ENCODE data around the gene MYOF. TPM values are rescaled to one million over a fixed set of nuclear protein-coding genes. Genes with fewer than 3 reads are reported as not detected.
"Not testable (repeated sequence)": the region's sequence is repeated elsewhere in the genome, so short reads cannot be mapped to it uniquely, and the experiment has no call there.

MYOF gene
- total RNA-seq, 1 donor from 2014 or later: 90.4 TPM

DNA sequence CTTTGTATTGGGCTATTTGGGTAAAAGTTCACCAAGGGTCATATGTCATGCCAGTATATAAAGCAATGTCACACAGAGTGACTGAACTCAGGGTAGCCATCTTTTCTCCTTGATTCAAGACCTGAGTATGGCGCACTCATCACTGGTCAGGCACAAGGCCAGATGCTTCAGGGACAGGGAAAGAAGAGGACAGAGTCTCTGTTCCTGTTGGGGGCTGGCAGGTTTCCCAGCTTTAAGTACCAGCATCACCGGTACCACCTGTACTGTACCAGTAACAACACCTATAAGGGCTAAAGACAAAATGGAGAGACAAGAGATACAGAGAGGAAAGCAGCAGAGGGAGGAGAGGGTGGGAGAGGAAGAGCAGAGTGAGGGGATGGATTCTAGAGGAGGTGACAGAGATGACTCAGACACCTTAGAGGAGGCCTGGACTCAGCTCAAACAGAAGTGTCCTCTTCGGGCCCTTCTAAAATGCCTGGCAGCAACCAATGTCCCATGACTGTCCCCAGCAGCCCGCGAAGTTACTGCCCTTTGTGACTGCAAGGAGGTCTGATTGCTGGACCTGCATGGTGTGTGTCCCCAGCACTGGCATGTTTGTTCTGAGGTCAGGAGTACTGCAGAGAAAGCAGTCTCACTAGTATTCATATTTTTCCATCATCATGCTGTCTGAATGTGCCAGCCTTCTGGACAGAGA lies 191.3 kb downstream of the MYOF start:
- DNase-seq: no peak

DNA sequence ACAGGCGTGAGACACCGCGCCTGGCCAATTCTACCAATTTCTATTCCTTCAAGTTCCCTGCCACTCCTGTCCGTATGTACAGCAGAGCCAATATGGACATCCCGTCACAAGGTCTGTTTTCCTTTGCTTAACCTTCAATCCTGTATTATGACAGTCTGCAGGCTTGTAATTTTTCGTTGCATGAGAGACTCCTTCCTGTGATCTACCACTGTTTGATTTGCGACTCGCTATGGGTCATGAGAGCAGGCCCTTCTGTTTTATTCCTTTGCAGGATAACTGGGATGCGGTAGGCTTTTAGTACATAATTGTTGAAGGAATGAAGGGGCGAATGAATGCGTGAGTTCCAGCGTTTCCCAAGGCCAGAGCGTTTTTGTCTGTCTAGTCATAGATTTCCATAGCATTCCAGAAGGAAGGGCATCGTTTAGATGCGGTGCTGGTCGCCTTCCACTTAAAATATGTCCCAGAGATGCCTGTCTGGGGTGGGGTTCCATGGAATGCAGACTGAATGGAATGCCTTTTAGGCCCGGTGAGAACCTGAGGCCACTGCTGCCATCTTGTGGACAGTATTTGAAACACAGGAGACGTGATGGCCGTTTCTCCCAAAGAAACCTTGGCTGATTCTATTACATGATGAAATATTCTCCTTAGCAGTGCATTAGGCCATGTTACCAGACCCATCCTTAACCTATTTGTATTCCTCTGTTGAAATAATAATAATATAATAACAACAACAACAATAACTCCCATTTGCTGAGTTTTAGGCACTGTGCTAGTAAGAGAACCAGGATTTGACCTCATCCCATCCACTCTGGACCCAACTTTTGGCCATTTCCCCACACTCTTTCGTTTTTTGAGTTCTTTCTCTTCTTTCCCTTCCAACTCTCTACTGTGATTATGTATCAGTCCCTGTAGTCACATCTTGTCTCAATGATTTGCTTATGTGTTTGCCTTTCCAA lies 193.2 kb downstream of the MYOF start:
- peak; percentile 60 for DNase-seq

- DNase-seq: no peak
Measured at GRCh38 chr10:93287775-93288174, 194.4 kb downstream of the MYOF start.

DNA sequence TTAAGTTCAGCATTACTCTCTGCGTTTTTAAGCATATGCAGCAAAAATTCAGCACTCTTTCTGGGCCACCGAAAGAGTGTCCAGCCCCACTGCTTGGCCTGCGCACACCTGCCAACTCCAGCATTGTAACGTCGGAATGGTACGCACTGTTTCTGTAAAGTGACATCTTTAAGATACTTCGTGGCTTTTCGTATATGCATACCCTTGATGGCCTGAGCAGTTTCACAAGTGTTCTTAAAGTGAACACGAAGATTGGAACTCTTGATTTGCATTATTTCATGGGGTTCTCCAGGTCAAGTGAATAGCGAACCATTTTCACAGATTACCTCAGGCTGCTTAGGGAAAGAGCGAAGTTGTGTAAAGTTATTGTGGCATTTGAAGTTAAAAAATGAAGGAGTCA lies 197.9 kb downstream of the MYOF start:
- not testable (repeated sequence) for DNase-seq

DNA sequence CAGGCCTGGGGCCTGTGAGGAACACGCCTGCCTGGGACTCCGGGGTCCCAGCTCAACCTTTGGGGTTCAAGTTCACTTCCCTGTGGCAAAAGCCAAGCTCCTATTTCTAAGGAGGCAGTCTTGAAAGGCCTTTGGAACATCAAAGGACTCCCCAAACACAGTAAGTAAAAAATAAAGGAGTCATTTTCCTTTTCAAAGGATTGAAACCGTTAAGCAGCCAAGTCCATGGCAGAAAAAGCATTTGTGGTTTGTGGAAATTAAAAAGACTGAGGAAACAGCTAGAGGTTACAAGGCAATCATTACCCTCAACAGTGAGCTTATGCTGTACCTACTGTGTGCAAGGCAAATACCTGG lies 200.8 kb downstream of the MYOF start:
- no peak for DNase-seq

- DNase-seq: no peak
Measured at GRCh38 chr10:93280699-93281366, 201.3 kb downstream of the MYOF start.

DNA sequence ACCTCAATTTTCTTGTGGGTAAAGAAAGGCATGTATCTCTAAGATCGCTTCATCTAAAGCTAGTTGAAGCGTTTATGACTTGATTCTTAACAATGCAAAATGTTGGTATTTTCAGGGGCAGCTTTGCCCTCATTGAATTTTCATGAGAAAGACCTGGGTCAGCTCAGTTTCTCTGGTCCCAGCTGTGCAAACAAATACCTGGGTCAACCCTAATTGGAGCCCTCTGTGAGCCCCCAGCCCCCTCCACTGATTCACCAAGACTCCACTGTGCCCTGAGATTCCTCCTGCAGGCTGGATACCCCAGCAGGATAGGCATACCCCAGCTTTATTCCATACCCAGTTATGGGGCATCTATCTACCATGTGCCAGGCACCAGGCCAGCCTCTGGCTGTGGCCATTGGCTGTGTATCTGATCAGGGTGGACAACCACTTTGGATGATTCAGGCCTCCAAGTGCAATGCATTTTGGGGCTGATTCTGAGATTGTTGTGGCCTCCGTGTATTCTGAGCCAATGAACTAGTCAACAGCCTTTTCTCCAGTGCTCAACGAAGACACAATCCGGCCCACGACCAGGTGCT lies 201.9 kb downstream of the MYOF start:
- DNase-seq: no peak

DNA sequence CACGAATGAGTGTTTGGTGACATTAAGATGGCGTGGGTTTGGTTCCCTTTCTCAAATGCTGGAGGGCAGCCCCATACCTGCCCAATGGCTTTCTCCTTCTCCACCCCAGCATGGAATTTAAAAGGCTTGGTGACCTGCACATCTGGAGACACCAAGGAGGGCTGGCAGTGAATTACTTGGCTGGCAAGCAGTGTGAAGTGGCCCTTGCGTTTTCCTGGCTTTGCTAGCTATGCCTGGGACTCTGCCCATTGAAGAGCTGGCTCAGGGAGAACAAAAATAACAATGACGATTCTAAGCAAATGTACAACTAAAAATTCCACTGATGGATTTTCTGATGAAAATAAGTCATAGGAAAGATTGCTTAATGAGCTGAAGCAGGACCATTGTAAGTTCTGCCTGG lies 204.8 kb downstream of the MYOF start:
- DNase-seq: no peak

- DNase-seq: no peak
Measured at GRCh38 chr10:93274419-93274818, 207.7 kb downstream of the MYOF start.

- DNase-seq: no peak
Measured at GRCh38 chr10:93272884-93273675, 209.1 kb downstream of the MYOF start.

- DNase-seq: no peak
Measured at GRCh38 chr10:93271347-93271746, 210.8 kb downstream of the MYOF start.

DNA sequence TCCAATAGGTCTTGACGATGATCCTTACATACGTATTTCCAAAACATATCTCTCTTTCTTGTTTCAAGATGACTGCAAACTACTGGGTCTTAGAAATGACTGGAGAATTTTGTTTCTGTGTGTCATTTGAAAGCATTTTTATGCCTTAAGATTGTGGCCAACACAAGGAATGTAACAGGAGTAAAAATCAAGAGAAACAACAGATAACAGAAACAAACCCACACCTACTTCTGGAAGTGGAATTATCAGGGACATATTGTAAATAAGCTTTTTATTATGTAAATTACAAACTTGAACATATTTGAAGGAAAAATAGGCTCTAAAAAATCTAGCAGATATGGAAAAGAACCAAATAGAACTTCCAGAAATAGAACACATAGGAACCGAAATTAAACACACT lies 212.9 kb downstream of the MYOF start:
- DNase-seq: no peak

- DNase-seq: no peak
Measured at GRCh38 chr10:93268021-93268420, 214.1 kb downstream of the MYOF start.

DNA sequence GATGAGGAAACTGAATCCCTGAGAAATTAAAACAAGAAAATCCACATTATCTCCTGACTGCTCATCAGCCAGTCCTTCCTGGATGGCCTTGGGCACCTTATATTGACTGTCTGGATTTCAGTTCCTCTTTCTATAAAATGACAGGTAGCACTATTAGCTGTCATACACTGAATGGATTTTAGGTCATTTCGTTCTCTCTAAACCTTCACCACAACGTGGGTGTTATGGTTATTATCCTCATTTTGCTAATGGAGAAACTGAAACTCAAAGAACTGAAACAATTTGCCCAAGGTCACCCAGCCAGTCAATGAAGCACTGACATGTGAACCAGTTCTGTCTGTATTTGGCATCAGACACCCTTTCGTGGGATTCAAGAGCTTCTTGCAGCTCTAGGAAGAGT lies 214.6 kb downstream of the MYOF start:
- DNase-seq: no peak

DNA sequence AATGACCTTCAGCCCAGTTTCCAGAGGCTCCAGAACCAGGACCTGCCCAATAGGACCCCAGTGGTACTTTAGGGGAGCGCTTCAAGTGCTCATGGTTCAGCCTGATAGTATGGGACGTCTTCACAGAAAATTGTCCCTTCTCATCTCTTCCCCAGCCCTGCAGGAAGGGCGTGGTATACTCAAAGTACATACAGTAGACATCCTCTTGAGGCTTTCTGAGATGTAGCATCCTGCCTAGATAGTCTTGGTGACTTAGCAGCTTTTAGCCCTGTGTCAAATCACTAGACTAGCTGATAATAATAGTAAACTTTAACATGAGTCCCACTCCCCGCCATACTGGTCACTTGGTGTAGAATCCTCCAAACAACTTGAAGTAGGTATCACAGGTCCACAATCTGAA lies 215.3 kb downstream of the MYOF start:
- DNase-seq: no peak

GRCh38 chr10:93261961-93262610 lies 220.0 kb downstream of the MYOF start:
- DNase-seq: no peak

DNA sequence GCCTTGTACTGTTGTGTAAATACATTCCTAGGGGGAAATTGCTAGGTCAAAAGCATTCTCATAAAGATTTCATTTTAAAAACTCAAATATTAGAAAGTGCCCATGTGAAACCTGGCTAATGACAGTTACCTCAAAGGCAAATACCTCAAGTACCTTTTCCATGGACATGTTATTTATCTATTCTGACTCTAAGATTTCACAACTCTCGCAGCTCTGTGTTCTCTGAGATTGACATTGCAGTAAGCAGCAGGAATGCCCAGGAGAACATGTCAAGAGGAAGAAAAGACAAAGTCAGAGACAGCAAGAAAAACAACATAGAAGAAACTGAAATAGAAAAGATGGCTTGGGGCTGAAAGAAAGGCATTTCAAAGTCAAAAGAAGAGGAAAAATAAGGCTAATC lies 221.0 kb downstream of the MYOF start:
- DNase-seq: no peak

DNA sequence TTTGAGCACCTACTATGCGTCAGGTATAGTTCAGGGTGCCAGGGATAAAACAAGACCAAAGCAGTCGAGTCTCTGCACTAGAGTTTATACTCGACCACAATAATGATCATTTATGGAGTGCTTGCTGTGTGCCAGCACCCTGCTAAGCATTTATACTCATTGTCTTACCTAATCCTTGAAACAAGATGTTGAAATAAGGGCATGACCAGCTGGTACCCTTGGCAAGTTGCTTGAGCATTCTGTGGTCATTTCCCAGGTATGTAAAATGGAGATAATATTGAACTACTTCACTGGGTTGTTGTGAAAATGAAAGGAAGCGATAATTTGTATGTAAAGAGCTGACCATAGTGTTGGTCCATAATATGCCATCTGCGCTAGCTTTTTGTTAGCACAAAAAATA lies 223.0 kb downstream of the MYOF start:
- no peak for DNase-seq

Measured in skin of body (tissue), 2 donors.